LNCAP (cell line): ENCODE measurements around the gene PACS1.

Experiments used
- TF ChIP-seq, protein P1 (sequence below): fragments of 450-650 bp; IDR thresholded peaks from 2 replicates; pipeline ENCODE4 v1.5.1; 2017; ENCODE audit warnings: mild to moderate bottlenecking

The PACS1 gene

DNA sequence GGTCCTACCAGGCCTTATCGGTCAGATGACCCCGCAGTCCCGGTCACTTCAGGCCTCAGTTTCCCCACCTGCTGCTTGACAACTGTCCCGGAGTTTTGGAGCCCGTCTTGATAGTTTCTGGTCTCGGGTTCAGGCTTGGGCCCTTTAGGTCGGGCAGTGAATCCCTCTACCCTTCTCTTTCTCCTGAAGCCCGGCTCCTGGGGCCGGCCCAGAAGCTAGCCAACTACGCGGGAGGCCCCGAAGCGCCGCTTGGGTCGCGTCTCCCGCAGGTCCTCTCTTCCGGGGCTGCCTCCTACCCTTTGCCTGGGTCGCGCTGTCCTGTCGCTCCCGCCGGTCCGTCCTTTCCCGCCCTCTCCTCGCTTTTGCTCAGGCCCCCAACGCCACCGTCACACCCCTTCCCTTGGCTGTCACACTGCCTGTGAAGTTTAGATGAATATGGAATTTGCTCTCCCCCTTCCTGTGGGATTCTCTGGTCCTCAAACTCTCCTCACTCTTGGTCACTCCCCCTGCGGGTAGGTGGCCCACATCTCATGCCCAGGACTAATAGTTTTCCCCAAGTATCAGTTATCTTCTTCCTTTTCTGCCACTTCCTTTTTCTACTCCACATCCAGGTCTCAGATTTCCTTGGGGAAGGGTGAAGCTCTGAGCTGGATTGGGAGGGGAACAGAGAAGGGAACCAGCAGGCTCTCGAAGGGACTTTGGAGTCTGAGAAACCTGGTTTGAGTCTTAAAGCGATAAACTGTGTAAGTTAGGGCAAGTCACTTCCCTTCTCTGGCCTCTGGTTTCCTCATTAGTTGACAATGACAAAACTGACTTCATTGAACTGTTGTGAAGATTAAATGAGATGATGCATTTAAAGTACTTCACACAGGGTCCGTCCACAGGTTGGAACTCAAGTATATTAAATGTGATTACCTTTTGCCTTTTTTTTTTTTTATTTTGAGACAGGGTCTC, 199.2 kb downstream of the PACS1 start:
- TF ChIP-seq, protein P1, sequence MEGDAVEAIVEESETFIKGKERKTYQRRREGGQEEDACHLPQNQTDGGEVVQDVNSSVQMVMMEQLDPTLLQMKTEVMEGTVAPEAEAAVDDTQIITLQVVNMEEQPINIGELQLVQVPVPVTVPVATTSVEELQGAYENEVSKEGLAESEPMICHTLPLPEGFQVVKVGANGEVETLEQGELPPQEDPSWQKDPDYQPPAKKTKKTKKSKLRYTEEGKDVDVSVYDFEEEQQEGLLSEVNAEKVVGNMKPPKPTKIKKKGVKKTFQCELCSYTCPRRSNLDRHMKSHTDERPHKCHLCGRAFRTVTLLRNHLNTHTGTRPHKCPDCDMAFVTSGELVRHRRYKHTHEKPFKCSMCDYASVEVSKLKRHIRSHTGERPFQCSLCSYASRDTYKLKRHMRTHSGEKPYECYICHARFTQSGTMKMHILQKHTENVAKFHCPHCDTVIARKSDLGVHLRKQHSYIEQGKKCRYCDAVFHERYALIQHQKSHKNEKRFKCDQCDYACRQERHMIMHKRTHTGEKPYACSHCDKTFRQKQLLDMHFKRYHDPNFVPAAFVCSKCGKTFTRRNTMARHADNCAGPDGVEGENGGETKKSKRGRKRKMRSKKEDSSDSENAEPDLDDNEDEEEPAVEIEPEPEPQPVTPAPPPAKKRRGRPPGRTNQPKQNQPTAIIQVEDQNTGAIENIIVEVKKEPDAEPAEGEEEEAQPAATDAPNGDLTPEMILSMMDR = no peak

DNA sequence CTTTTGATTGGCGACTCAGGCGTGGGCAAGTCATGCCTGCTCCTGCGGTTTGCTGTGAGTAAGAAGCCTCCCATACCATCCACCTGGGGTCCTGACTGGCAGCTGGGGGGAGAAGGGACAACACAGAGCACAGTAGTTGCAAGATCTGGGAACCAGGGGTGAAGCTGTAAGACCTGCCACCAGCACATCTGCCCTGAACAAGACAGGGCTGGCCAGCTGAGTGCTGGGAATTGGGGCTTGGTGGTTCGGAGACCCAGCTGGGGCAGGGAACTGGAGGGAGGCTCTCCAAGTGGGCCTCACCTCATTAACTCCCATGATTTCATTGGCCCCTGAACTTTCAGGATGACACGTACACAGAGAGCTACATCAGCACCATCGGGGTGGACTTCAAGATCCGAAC, 201.7 kb downstream of the PACS1 start:
- TF ChIP-seq, protein P1 = no peak

DNA sequence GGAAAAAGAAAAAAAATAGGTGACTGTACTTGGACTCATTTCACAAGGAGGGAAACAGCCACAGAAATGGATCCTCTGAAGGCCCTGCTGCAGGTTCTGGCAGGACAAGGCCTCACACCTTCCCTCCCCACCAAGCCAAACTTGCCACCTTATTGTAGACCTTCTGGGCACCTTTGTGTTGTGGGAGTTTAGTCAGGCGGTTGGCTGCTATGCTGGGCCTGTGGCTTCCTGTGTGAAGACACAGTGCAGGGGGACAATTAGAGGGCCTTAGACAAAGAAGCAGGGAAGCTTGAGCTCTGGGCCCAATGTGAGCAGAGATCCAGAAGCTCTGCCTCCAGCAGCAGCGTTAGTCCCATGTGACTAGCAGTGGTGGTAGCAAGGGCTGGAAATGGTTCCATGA, 202.5 kb downstream of the PACS1 start:
- TF ChIP-seq, protein P1 = no peak

DNA sequence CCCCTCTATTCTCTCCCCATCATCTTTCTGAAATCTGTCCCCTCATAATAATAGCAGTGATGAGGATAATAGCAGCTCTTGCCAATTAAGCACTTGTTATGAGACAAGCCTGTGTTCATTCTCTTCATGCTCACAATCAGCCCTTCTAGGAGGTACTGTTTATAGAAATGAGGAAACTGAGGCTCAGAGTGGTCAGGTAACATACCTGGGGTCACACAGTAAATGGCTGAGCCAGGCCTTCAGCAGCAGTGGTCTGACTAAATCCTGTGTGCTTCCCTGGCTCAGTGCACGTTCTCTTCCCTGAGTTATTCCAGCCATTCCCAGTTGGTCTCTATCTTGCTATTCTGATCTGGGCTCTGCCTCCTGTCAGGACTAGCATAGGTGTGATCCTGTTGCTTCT, 204.1 kb downstream of the PACS1 start:
- TF ChIP-seq, protein P1 = no peak

DNA sequence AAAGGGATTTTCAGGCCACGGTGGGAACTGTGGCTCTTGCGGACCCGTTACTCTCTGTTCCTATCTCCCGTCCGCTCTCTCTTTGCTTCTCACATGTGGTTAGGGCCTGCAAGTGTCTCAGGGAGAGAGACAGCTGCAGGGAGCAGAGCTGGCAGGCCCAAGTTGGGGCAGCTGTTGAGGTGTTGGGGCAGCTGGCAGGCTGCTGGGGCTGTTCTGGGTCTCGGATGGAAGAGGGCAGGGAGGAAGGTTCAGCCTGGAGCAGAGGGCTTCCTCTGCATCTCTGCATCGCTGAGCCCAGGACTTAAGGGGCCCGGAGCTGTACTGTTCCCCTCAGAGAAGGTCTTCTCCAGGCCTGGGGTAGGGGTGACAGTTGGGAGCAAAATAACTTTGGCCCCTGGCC, 205.3 kb downstream of the PACS1 start:
- TF ChIP-seq, protein P1 = no peak

DNA sequence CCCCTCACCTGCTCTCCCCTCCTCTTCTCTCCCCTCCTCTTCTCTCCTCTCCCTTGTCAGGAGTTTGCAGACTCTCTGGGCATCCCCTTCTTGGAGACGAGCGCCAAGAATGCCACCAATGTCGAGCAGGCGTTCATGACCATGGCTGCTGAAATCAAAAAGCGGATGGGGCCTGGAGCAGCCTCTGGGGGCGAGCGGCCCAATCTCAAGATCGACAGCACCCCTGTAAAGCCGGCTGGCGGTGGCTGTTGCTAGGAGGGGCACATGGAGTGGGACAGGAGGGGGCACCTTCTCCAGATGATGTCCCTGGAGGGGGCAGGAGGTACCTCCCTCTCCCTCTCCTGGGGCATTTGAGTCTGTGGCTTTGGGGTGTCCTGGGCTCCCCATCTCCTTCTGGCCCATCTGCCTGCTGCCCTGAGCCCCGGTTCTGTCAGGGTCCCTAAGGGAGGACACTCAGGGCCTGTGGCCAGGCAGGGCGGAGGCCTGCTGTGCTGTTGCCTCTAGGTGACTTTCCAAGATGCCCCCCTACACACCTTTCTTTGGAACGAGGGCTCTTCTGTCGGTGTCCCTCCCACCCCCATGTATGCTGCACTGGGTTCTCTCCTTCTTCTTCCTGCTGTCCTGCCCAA, 206.0 kb downstream of the PACS1 start:
- TF ChIP-seq, protein P1 = no peak

DNA sequence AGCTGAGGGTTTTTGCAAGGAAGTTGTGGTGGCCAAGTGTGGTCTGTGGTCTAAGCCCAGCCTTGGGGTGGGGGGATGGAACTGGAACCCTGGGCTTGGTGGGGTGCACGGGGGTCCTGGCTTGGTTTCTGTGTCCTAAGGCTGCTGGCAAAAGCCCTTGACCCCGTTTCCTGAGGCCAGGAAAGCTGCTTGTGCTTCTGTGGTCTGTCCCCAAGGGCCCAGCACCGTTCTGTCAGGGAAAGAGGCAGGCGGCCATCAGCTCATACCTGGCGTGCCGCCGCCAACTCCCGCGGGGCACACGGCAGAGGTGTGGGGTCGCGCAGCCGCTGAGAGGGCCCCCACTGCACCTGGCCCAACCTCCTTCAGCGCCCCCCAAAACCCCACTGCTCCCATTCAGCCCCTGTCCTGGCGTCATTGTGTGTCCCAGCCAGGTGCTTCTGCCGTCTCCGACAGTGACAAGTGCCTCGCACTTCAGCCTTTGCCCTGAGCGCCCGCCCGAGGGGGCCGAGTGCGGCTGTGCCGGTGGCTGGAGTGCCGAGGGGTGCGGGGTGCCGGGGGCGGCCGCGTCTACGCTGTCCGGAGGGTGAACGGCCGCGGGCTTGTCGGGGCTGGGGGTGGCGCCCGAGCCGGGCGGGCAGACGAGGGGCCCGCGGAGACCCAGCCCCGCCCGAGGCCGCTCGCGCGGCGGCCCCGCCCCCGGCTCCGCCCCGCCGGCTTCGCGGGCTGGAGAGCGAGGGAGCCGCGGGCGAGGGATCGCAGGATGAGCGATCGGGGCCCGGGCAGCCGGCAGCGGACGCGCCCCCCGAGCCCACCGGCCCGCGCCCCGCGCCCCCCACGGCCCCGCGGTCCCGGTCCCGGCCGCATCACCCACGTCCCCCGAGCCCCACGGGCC, 207.6 kb downstream of the PACS1 start, which contains the start of gene CNIH2:
Gene CNIH2 (plus strand): TSS at position 705 of the 892 bp plus-strand sequence. CDS start 282 bp downstream, outside the sequence.
- TF ChIP-seq, protein P1 = no peak
